HG03064 (cell line): Measurements from ENCODE around the gene ABCD4.

Experiments used
- ATAC-seq: cut with Tn5 transposase; IDR thresholded peaks from one replicate; pipeline ENCODE4 v1.9.1; 2021; ENCODE audit warnings: low read depth; ENCODE audit not compliant: unreplicated experiment

Gene ABCD4

GRCh38 chr14:74238974-74239847 is 63.5 kb downstream of the ABCD4 start, which contains the start of gene VSX2:
VSX2 (plus strand) TSS chr14:74239449; CDS start chr14:74239562, 113 bp downstream.
- no peak for ATAC-seq

DNA sequence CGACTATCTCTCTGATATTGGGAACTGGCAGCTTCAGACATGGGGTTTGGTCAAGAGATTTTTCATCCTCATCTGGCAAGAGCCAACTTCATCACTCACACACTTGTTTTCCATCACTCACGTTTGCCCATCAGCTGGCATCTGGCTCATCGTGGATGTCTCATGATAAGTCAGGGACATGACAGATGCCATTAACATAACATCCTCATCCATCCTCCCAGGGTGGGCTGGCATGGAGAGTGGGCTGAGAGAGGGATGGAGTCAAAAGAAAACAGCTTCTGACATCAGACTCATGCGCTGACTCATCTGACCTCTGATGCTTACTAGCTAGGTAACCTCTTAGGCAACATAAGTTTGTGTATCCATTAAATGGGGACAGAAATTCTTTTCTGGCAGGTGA is 65.3 kb downstream of the ABCD4 start:
- ATAC-seq: no peak
